Neural crest cell (in vitro differentiated cells): ENCODE data around the gene SNAI3. TPM values are rescaled to one million over a fixed set of nuclear protein-coding genes. Genes with fewer than 3 reads are reported as not detected.

Source experiments
- DNase-seq: peaks from one replicate; pipeline ENCODE4 v3.0.0; 2021; ENCODE audit warnings: low read depth, mixed read lengths, low spot score
- H3K27ac Mint-ChIP-seq: one replicate; pipeline ENCODE4 v1.8.0; 2021; ENCODE audit warnings: mild to moderate bottlenecking, mixed read lengths; ENCODE audit not compliant: unreplicated experiment
- H3K27me3 Mint-ChIP-seq: 2 replicates; pipeline ENCODE4 v1.8.0; 2021; ENCODE audit warnings: low read depth, mild to moderate bottlenecking, mixed read lengths
- H3K36me3 Mint-ChIP-seq: 2 replicates; pipeline ENCODE4 v1.8.0; 2021; ENCODE audit warnings: low read depth, mild to moderate bottlenecking, mixed read lengths
- H3K4me1 Mint-ChIP-seq: 2 replicates; pipeline ENCODE4 v1.8.0; 2021; ENCODE audit warnings: mixed read lengths
- H3K4me3 Mint-ChIP-seq: one replicate; pipeline ENCODE4 v1.8.0; 2021; ENCODE audit warnings: mild to moderate bottlenecking, mixed read lengths
- H3K9me3 Mint-ChIP-seq: 2 replicates; pipeline ENCODE4 v1.8.0; 2021; ENCODE audit warnings: mixed read lengths
- total RNA-seq: library from RNA; stranded (reverse); gene quantifications from 2 replicates; pipeline ENCODE4 v1.2.1, GENCODE V29; 2021
- TF ChIP-seq, protein P1 (sequence below): fragments of 200-600 bp; sonication (generic); conservative IDR thresholded peaks from 2 replicates; pipeline ENCODE4 v1.5.0; 2021; ENCODE audit warnings: antibody characterized with exemption, mild to moderate bottlenecking

SNAI3 gene
- total RNA-seq, 1 donor from 2014 or later, result not detected

DNA sequence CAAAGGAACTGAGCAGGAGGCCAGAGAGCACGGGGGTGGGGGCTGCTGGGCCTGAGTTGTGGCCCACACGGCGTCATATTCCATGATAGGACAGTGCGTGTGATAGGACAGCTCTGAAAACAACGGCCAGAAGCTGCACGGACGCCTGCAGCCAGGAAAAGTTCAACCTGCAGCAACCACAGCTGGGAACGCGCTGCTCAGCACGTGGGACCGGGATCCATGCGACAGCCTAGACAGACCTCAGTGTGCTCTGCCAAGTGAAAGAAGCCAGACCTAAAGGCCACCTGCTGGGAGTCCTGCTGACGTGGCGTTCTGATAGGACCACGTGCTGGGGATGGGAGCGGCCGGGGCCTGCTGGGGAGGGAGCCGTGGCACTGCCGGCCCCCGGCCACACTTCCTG, 41.6 kb upstream of the SNAI3 start:
- Mint-ChIP-seq H3K4me3 (no peak overlapping the region), H3K4me1 (no peaks in the 10 kb centered on the region), H3K9me3 (no peaks in the 10 kb centered on the region), H3K27me3 (no peaks in the 10 kb centered on the region), H3K36me3 (no peaks in the 10 kb centered on the region), H3K27ac (no peak overlapping the region)
- TF ChIP-seq, protein P1, sequence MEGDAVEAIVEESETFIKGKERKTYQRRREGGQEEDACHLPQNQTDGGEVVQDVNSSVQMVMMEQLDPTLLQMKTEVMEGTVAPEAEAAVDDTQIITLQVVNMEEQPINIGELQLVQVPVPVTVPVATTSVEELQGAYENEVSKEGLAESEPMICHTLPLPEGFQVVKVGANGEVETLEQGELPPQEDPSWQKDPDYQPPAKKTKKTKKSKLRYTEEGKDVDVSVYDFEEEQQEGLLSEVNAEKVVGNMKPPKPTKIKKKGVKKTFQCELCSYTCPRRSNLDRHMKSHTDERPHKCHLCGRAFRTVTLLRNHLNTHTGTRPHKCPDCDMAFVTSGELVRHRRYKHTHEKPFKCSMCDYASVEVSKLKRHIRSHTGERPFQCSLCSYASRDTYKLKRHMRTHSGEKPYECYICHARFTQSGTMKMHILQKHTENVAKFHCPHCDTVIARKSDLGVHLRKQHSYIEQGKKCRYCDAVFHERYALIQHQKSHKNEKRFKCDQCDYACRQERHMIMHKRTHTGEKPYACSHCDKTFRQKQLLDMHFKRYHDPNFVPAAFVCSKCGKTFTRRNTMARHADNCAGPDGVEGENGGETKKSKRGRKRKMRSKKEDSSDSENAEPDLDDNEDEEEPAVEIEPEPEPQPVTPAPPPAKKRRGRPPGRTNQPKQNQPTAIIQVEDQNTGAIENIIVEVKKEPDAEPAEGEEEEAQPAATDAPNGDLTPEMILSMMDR, result no peak
- no peak for DNase-seq

DNA sequence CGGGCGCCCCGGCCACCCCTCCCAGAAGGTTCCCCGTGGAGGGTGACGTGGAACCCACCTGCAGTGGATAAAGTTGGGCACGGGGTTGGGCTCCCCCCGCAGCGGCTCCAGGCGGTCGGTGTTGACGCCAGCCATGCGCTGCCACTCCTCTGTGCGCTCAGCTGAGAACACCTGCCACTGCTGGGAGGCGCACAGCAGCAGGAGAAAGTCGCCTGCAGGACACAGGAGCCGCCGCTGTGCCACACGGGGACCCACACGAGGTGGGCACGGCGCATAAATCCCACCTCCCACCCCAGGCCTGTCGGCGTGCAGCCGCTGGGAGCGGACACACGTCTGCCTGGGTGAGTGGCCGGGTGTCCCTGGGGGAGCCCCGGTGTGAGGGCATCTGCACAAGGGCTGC, 40.7 kb upstream of the SNAI3 start:
- no peaks in the 10 kb centered on the region for H3K4me1 Mint-ChIP-seq
- no peak overlapping the region for H3K27ac Mint-ChIP-seq
- no peaks in the 10 kb centered on the region for H3K27me3 Mint-ChIP-seq
- no peaks in the 10 kb centered on the region for H3K9me3 Mint-ChIP-seq
- TF ChIP-seq, protein P1, result no peak
- no peak overlapping the region for H3K4me3 Mint-ChIP-seq
- no peak for DNase-seq
- no peaks in the 10 kb centered on the region for H3K36me3 Mint-ChIP-seq

DNA sequence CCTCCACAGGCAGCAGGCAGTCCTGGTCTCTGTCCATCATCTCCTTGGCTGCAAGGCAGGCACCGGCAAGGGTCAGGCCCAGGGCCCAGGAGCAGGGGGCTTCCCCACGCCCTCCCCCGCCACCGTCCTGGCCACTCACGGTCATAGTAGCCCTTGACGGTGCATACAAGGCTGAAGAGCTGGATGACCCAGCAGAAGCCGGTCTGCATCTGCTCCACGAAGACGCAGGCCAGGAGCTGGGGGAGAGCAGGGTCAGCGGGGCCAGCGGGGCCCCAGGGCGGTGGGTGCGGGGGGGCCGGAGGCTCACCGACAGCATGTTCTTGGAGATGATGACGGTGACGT, 40.1 kb upstream of the SNAI3 start:
- DNase-seq, result no peak
- Mint-ChIP-seq H3K27ac (peak overlapping the region; percentile 62), H3K27me3 (no peaks in the 10 kb centered on the region), H3K4me3 (no peak overlapping the region), H3K36me3 (no peaks in the 10 kb centered on the region), H3K9me3 (no peaks in the 10 kb centered on the region), H3K4me1 (no peaks in the 10 kb centered on the region)
- TF ChIP-seq, protein P1, result no peak

DNA sequence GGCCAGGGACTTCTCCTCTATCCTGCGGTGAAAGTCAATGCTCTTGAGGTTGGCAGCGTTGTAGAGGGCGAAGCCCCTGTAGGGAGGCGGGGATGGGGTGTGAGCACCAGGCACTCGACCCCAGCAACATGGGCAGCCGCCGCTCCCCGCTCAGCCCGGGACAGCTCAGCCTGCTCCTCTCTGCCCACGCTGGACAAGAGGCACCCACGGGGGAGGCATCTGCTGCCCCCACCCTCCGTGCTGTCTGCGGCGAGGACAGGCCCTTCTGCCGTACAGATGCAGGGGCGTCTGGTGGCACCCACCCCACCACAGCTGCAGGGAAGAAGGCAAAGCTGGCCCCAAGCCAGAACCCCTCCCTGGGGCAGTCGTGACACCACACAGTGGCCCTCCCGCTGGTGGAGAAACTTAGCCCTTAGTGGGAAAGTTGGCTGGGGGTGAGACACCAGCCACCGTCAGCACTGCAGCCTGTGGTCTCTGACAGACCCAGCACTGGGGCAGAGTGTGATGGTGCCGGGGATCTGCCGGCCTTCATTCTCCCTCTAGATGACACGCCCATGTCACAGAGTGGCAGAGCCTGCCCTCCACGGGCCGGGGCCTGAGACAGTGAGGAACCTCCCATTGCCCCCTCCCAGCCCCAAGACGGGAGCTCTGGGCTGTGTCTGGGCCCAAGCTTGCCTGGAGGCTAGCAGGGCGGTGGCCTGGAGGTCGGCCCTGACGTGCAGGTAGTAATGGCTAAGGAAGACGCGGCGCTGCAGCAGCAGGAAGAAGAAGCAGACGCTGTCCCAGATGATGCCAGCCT, 39.5 kb upstream of the SNAI3 start:
- no peaks in the 10 kb centered on the region for H3K4me1 Mint-ChIP-seq
- TF ChIP-seq, protein P1, result no peak
- no peak overlapping the region for H3K27ac Mint-ChIP-seq
- no peaks in the 10 kb centered on the region for H3K27me3 Mint-ChIP-seq
- H3K9me3 Mint-ChIP-seq, result no peaks in the 10 kb centered on the region
- H3K4me3 Mint-ChIP-seq, result no peak overlapping the region
- no peak for DNase-seq
- no peaks in the 10 kb centered on the region for H3K36me3 Mint-ChIP-seq

DNA sequence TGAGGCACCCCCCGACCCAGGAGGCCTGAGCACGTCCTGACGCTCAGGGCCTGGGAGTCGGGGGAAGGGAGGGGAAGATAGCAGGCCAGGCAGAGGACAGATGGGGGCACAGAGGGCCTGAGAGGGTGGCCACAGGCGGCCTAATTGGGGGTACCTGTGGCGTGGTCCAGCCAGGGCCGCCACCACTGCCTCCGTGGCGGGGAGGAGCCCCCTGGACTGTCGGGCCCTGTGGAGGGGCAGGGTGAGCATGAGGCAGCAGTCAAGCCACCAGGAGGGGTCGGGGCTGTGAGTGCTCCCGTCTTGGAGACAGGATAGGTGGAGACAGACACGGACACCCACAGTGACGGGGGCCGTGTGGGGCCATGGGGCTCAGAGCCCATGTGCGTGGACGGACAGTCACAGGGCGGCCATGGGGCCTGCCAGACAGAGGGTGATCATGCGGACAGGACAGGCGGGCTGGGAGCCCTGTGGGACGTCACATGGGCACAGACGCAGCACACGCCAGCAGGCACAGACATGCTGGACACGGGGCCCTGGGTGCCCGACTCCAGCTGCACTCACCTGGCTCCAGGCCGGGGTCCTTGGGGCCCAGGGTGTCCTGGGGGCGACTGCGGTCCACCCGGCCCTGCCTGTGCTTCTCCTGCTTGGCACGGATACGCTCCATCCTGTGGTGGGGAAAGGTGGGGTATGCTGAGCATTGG, 38.7 kb upstream of the SNAI3 start:
- Mint-ChIP-seq H3K9me3 (no peaks in the 10 kb centered on the region), H3K27me3 (no peaks in the 10 kb centered on the region), H3K27ac (no peak overlapping the region), H3K4me3 (no peak overlapping the region), H3K36me3 (no peaks in the 10 kb centered on the region), H3K4me1 (no peaks in the 10 kb centered on the region)
- no peak for DNase-seq
- TF ChIP-seq, protein P1, result no peak
